Fibroblast of the aortic adventitia (primary cell): ENCODE measurements around the gene TGM2. TPM values are rescaled to one million over a fixed set of nuclear protein-coding genes. Genes with fewer than 3 reads are reported as not detected.

ENCODE experiments used
- DNase-seq: peaks from one replicate; pipeline ENCODE4 v3.0.0-alpha.2; 2010; ENCODE audit warnings: low read depth
- H3K4me3 ChIP-seq: 2 replicates; pipeline ENCODE4 v1.5.1; 2011; ENCODE audit warnings: low read depth, mild to moderate bottlenecking, control low read depth, low read length, moderate library complexity
- CTCF ChIP-seq: IDR thresholded peaks from 2 replicates; pipeline ENCODE4 v1.5.1; 2011; ENCODE audit warnings: mild to moderate bottlenecking, low read length, control low read depth, inconsistent platforms; ENCODE audit not compliant: insufficient read depth
- total RNA-seq: library from RNA; depleted of rRNA; stranded (reverse); fragments of >200 nt; gene quantifications from 2 replicates; pipeline ENCODE4 v1.2.3, GENCODE V29; 2012; ENCODE audit warnings: low replicate concordance

Gene TGM2
- total RNA-seq, 1 donor = 117 TPM

- no peak for TF ChIP-seq CTCF
- peak; percentile 98 for DNase-seq
- no peak overlapping the region for H3K4me3 ChIP-seq
These were observed 3.0 kb upstream of the TGM2 start for GRCh38 chr20:38167851-38168760.

GRCh38 chr20:38167328-38167850, 2.3 kb upstream of the TGM2 start:
- no peak overlapping the region for H3K4me3 ChIP-seq
- no peak for DNase-seq
- TF ChIP-seq CTCF = no peak

DNA sequence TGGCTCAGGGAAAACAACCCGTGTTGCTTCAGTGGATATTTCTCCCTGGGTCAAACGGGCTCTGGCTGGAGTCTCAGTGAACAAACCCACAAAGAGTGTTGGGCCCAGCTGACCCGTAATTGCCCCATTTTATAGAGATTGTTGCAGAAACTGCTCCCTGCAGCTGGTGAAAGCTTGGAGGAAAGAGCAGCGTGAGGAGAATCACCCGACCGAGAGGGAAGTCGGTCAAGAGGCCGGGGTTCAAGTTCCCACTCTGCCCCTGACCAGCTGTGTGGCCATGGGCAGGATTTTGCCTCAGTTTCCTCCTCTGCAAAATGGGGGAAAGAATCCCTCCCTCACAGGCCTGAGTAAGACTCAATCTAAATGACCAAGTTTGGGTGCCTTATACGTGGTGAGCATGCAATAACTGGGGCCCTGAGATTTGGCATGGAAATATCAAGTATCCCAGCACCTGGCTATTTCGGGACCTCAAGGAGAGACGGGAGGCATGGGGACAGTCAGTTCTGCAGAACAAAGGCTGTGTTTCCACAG, 1.7 kb upstream of the TGM2 start:
- TF ChIP-seq CTCF = no peak
- no peak overlapping the region for H3K4me3 ChIP-seq
- DNase-seq = no peak

GRCh38 chr20:38165966-38166702, 1.1 kb upstream of the TGM2 start:
- peak; percentile 24 for DNase-seq
- TF ChIP-seq CTCF = no peak
- no peak overlapping the region for H3K4me3 ChIP-seq

DNA sequence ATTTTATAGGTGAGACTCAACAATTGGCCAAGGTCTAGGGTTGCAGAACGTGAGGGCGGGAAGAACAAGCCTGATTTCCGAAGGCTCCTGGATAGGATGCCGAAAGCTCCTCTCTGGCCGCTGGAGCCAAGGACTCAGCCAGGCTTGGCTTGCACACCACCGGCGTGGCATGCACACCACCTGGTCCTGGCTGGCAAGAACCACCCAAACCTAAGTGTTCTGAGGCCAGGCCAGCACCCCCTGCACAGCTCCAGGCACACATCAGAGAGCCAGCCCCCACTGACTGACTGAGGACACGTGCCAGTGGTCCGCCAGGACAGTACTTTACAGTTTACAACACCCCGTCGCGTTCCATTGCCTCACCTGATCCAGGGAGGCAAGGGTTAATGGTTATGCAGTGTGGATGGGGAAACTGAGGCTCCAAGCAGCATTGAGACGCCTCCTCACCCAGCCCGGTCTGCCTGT, 414 bp downstream of the TGM2 start:
- peak overlapping the region; percentile 71 for H3K4me3 ChIP-seq
- no peak for TF ChIP-seq CTCF
- no peak for DNase-seq

DNA sequence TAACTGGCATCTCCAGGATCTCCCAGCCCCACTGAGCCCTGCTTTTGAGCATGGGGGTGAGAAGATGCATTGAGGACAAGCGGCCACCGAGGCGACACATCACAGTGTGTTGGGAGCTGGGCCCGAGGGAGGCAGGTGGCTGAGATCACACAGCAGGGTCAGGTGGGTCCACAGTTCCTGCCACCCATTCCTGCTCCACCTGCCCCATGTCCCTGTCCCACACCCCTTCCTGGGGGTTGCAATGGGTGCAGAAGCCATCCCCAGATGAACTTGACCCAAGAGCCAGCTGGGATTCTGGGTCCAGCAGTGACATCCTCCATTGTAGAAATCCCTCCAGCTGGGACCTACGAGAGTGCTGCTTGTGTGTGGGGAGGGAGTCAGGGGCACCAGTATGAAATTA, 1.0 kb downstream of the TGM2 start:
- no peak for TF ChIP-seq CTCF
- no peak for DNase-seq
- peak overlapping the region; percentile 71 for H3K4me3 ChIP-seq
